GM19023 (cell line): Measurements from ENCODE around the gene ZNF331.

Source experiments
- ATAC-seq: cut with Tn5 transposase; IDR thresholded peaks from one replicate; pipeline ENCODE4 v1.9.1; 2021; ENCODE audit warnings: mild to moderate bottlenecking, moderate library complexity; ENCODE audit not compliant: unreplicated experiment

The ZNF331 gene

GRCh38 chr19:53571339-53571738, 33.4 kb downstream of the ZNF331 start:
- no peak for ATAC-seq

GRCh38 chr19:53576941-53577653, 39.2 kb downstream of the ZNF331 start:
- no peak for ATAC-seq

- no peak for ATAC-seq
These were observed 40.0 kb downstream of the ZNF331 start for GRCh38 chr19:53577968-53578367.

- no peak for ATAC-seq
These were observed 41.6 kb downstream of the ZNF331 start for GRCh38 chr19:53579518-53579917.

- no peak for ATAC-seq
These were observed 43.2 kb downstream of the ZNF331 start for GRCh38 chr19:53580871-53581835.

GRCh38 chr19:53581871-53582279, 43.9 kb downstream of the ZNF331 start:
- ATAC-seq, result no peak

- no peak for ATAC-seq
These were observed 45.2 kb downstream of the ZNF331 start for GRCh38 chr19:53583181-53583580.

GRCh38 chr19:53586277-53586691, 48.3 kb downstream of the ZNF331 start:
- ATAC-seq, result no peak

- no peak for ATAC-seq
These were observed 57.0 kb downstream of the ZNF331 start for GRCh38 chr19:53594811-53595509.

GRCh38 chr19:53595510-53595867, 57.5 kb downstream of the ZNF331 start:
- no peak for ATAC-seq

- no peak for ATAC-seq
These were observed 58.1 kb downstream of the ZNF331 start for GRCh38 chr19:53596056-53596455.

GRCh38 chr19:53597023-53597422, 59.1 kb downstream of the ZNF331 start:
- ATAC-seq, result no peak

GRCh38 chr19:53598361-53598760, 60.4 kb downstream of the ZNF331 start:
- no peak for ATAC-seq

GRCh38 chr19:53600217-53600616, 62.3 kb downstream of the ZNF331 start:
- no peak for ATAC-seq

GRCh38 chr19:53606031-53606430, 68.1 kb downstream of the ZNF331 start:
- no peak for ATAC-seq

GRCh38 chr19:53608381-53608780, 70.4 kb downstream of the ZNF331 start:
- ATAC-seq, result no peak

- ATAC-seq, result no peak
These were observed 75.0 kb downstream of the ZNF331 start for GRCh38 chr19:53612762-53613526.

- no peak for ATAC-seq
These were observed 84.2 kb downstream of the ZNF331 start for GRCh38 chr19:53621885-53622740.

- ATAC-seq, result no peak
These were observed 87.0 kb downstream of the ZNF331 start for GRCh38 chr19:53624771-53625545.
